ENCODE data around the gene SLC5A6. TPM values are rescaled to one million over a fixed set of nuclear protein-coding genes. Genes with fewer than 3 reads are reported as not detected.

The SLC5A6 gene
- total RNA-seq, 1 experiment from 2014 or later, result 122 TPM

- Histone ChIP-seq H2BK12ac (ENCODE audit: insufficient read length, low read depth, low read length) (no peak overlapping the region), H4K8ac (replicated peaks; ENCODE audit: insufficient read length, low read depth, low read length) (no peak overlapping the region), H3K23me2 (ENCODE audit: insufficient read length, low read depth, low read length, poor library complexity, severe bottlenecking) (peaks cover 3% of the 10 kb centered on the region), H4K91ac (ENCODE audit: insufficient read length, low read depth, low read length) (no peak overlapping the region), H3K27me3 (ENCODE audit: insufficient read depth, low read length) (peaks cover 13% of the 10 kb centered on the region; the same call in 1 of the 2 replicates), H3K4ac (ENCODE audit: low read depth, low read length) (no peak overlapping the region), H4K20me1 (ENCODE audit: control insufficient read depth, insufficient read depth, insufficient read length) (no peaks in the 10 kb centered on the region), H2AK5ac (ENCODE audit: insufficient read length, low read length) (no peak overlapping the region), H3K79me1 (ENCODE audit: insufficient read depth, low read depth, low read length, poor library complexity, severe bottlenecking) (no peaks in the 10 kb centered on the region), H3K23ac (ENCODE audit: insufficient read length, low read depth, low read length) (no peak overlapping the region), H3K79me2 (ENCODE audit: insufficient read depth, low read length) (no peaks in the 10 kb centered on the region), H3K14ac (ENCODE audit: insufficient read depth, low read length) (no peak overlapping the region), H3K9ac (ENCODE audit: extremely low read depth, insufficient read length, low read length) (no peak overlapping the region), H3K56ac (ENCODE audit: insufficient read length, low read depth, low read length) (no peak overlapping the region), H3K18ac (ENCODE audit: insufficient read length, low read depth, low read length) (no peak overlapping the region), H2BK15ac (ENCODE audit: low read depth, low read length) (no peak overlapping the region), H3T11ph (ENCODE audit: low read length) (no peak overlapping the region), H3K27ac (ENCODE audit: insufficient read length, low read depth, low read length) (no peak overlapping the region), H2BK20ac (ENCODE audit: low read depth, low read length, poor library complexity, severe bottlenecking) (no peak overlapping the region), H2BK5ac (ENCODE audit: insufficient read length, low read length) (no peak overlapping the region), H3K9me3 (ENCODE audit: control insufficient read depth, low read depth, low read length) (no peaks in the 10 kb centered on the region), H4K5ac (ENCODE audit: insufficient read length, low read depth, low read length) (no peak overlapping the region), H3K4me1 (ENCODE audit: insufficient read depth, low read length) (no peaks in the 10 kb centered on the region; the same call in 1 of the 2 replicates), H2AFZ (ENCODE audit: low read length) (no peak overlapping the region), H2BK120ac (ENCODE audit: low read depth, low read length, poor library complexity, severe bottlenecking) (no peak overlapping the region), H3K4me2 (ENCODE audit: insufficient read depth, insufficient read length, low read length) (no peak overlapping the region)
- Mint-ChIP-seq H3K4me3 (no peak overlapping the region), H3K4me1 (peaks cover 10 to 14% of the 10 kb centered on the region in 2 experiments), H3K9me3 (no peaks in the 10 kb centered on the region), H3K36me3 (ENCODE audit: insufficient read depth in 1 of 3, low read depth in 3 of 3) (no peaks in the 10 kb centered on the region; a peak in 2 of 7 replicates), H3K27me3 (ENCODE audit: low read depth) (peaks cover 64% of the 10 kb centered on the region), H3K27ac (no peak overlapping the region)
- no peak for TF ChIP-seq CTCF (conservative IDR thresholded peaks at IDR 0.05)
- no peak for DNase-seq
- no CpG with 5 or more reads among the region's 7 CpGs for WGBS (ENCODE audit: extremely low coverage, insufficient read length, low lambda C conversion rate)
Observed at GRCh38 chr2:27256855-27257454, 44.9 kb upstream of the SLC5A6 start.
